ENCODE measurements around the gene OR7G3. TPM values are rescaled to one million over a fixed set of nuclear protein-coding genes. Genes with fewer than 3 reads are reported as not detected.

OR7G3 gene
- total RNA-seq, 1 experiment from 2014 or later = not detected

GRCh38 chr19:9150650-9151049 lies 23.9 kb upstream of the OR7G3 start:
- no peak overlapping the region for H2AFZ ChIP-seq (ENCODE audit: low read length)
- Mint-ChIP-seq H3K27ac (no peak overlapping the region), H3K4me3 (no peak overlapping the region), H3K9me3 (peaks cover 81 to 96% of the 10 kb centered on the region in 2 experiments), H3K4me1 (peaks cover under 1 to 3% of the 10 kb centered on the region in 2 experiments; a peak in 1 of 4 replicates), H3K27me3 (ENCODE audit: low read depth) (no peaks in the 10 kb centered on the region; the same call in none of the 2 replicates), H3K36me3 (ENCODE audit: insufficient read depth in 1 of 3, low read depth in 3 of 3) (peaks cover 87 to 97% (median 95%) of the 10 kb centered on the region in 3 experiments)
- H3K18ac ChIP-seq (ENCODE audit: insufficient read length, low read depth, low read length) = no peak overlapping the region
- no peak overlapping the region for H2AK5ac ChIP-seq (ENCODE audit: insufficient read length, low read length)
- no peaks in the 10 kb centered on the region for H3K23me2 ChIP-seq (ENCODE audit: insufficient read length, low read depth, low read length, poor library complexity, severe bottlenecking)
- H3K27me3 ChIP-seq (ENCODE audit: insufficient read depth, low read length) = no peaks in the 10 kb centered on the region
- H3K4me2 ChIP-seq (ENCODE audit: insufficient read depth, insufficient read length, low read length) = no peak overlapping the region
- H3K79me1 ChIP-seq (ENCODE audit: insufficient read depth, low read depth, low read length, poor library complexity, severe bottlenecking) = peaks cover 17% of the 10 kb centered on the region
- H4K5ac ChIP-seq (ENCODE audit: insufficient read length, low read depth, low read length) = no peak overlapping the region
- H2BK5ac ChIP-seq (ENCODE audit: insufficient read length, low read length) = no peak overlapping the region
- no peak for DNase-seq
- H2BK15ac ChIP-seq (ENCODE audit: low read depth, low read length) = no peak overlapping the region
- H4K8ac ChIP-seq (replicated peaks; ENCODE audit: insufficient read length, low read depth, low read length) = no peak overlapping the region
- TF ChIP-seq, protein P1, sequence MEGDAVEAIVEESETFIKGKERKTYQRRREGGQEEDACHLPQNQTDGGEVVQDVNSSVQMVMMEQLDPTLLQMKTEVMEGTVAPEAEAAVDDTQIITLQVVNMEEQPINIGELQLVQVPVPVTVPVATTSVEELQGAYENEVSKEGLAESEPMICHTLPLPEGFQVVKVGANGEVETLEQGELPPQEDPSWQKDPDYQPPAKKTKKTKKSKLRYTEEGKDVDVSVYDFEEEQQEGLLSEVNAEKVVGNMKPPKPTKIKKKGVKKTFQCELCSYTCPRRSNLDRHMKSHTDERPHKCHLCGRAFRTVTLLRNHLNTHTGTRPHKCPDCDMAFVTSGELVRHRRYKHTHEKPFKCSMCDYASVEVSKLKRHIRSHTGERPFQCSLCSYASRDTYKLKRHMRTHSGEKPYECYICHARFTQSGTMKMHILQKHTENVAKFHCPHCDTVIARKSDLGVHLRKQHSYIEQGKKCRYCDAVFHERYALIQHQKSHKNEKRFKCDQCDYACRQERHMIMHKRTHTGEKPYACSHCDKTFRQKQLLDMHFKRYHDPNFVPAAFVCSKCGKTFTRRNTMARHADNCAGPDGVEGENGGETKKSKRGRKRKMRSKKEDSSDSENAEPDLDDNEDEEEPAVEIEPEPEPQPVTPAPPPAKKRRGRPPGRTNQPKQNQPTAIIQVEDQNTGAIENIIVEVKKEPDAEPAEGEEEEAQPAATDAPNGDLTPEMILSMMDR (conservative IDR thresholded peaks at IDR 0.05) = no peak
- H2BK120ac ChIP-seq (ENCODE audit: low read depth, low read length, poor library complexity, severe bottlenecking) = no peak overlapping the region
- H4K20me1 ChIP-seq (ENCODE audit: control insufficient read depth, insufficient read depth, insufficient read length) = no peaks in the 10 kb centered on the region
- H3K9me3 ChIP-seq (ENCODE audit: control insufficient read depth, low read depth, low read length) = peaks cover 38% of the 10 kb centered on the region
- no CpG with 5 or more reads among the region's 5 CpGs for WGBS (ENCODE audit: extremely low coverage, insufficient read length, low lambda C conversion rate)
- H3K23ac ChIP-seq (ENCODE audit: insufficient read length, low read depth, low read length) = no peak overlapping the region
- no peak overlapping the region for H3K27ac ChIP-seq (ENCODE audit: insufficient read length, low read depth, low read length)
- H3K79me2 ChIP-seq (ENCODE audit: insufficient read depth, low read length) = peaks cover 80% of the 10 kb centered on the region
- no peak overlapping the region for H3K9ac ChIP-seq (ENCODE audit: extremely low read depth, insufficient read length, low read length)
- H3K56ac ChIP-seq (ENCODE audit: insufficient read length, low read depth, low read length) = no peak overlapping the region
- no peak overlapping the region for H2BK12ac ChIP-seq (ENCODE audit: insufficient read length, low read depth, low read length)
- H4K91ac ChIP-seq (ENCODE audit: insufficient read length, low read depth, low read length) = no peak overlapping the region
- H2BK20ac ChIP-seq (ENCODE audit: low read depth, low read length, poor library complexity, severe bottlenecking) = no peak overlapping the region
- H3K4ac ChIP-seq (ENCODE audit: low read depth, low read length) = no peak overlapping the region
- no peaks in the 10 kb centered on the region for H3K4me1 ChIP-seq (ENCODE audit: insufficient read depth, low read length)
- no peak overlapping the region for H3K14ac ChIP-seq (ENCODE audit: insufficient read depth, low read length)
- no peak overlapping the region for H3T11ph ChIP-seq (ENCODE audit: low read length)

Measured in H9 (cell line).